ENCODE measurements around the gene TMEM161B. TPM values are rescaled to one million over a fixed set of nuclear protein-coding genes. Genes with fewer than 3 reads are reported as not detected.

Gene TMEM161B
- total and polyA plus RNA-seq, 2 donors (not counting 3 experiments of a cell fraction or from before 2014, with no cell fraction given): 5.3 to 11.6 TPM

DNA sequence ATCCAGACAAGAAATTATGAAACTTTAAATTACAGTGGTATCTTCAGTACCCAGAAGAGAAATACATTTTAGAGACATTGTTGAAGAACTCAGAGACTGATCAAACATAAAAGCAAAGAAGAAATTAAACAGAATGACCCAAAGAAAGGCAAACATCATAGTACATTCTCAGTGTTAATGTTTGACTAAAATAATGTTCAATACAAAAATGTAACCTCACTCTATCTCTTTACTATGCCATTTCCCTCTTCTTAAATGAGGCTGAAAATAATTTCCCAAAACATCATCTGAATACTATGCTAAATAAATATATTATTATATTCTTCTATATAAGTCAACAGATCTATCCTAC, 22.8 kb downstream of the TMEM161B start:
- no peak overlapping the region for H3K9ac ChIP-seq (replicated peaks; ENCODE audit: extremely low read depth, insufficient read depth, low read length)
- BruUV-seq (replicated peaks): no TSS peak
- peaks cover 3% of the 10 kb centered on the region for H4K20me1 ChIP-seq (replicated peaks; ENCODE audit: control insufficient read depth, extremely low read depth, insufficient read depth, low read length)
- no peaks in the 10 kb centered on the region for H3K36me3 ChIP-seq (ENCODE audit: control insufficient read depth in 2 of 2, extremely low read depth in 1 of 2, insufficient read depth in 2 of 2, low read length in 2 of 2)
- no peak overlapping the region for H2AFZ ChIP-seq (ENCODE audit: low read depth, low read length)
- DNase-seq (ENCODE audit: low read depth, low spot score): no peak
- dilution Hi-C loops (cut with MboI; ENCODE audit: extremely low pct_ligation_motif_present, low sequenced_read_pairs) (no loop called here), intact Hi-C loops (cut with micrococcal nuclease) (no loop called here)
- H3K4me1 ChIP-seq (ENCODE audit: control insufficient read depth, extremely low read depth, insufficient read depth, low read length): no peaks in the 10 kb centered on the region
- CTCF ChIA-PET: no interaction called here
- no peak for FAIRE-seq
- no peak overlapping the region for H3K4me3 ChIP-seq (replicated peaks in 1 of 3; ENCODE audit: insufficient read depth in 1 of 3, low read depth in 1 of 3, low read length in 3 of 3)
- TF ChIP-seq, protein P1, sequence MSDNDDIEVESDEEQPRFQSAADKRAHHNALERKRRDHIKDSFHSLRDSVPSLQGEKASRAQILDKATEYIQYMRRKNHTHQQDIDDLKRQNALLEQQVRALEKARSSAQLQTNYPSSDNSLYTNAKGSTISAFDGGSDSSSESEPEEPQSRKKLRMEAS (IDR thresholded peaks at IDR 0.05; ENCODE audit: insufficient read depth, insufficient read length): no peak
- TF ChIP-seq GATA2 (IDR thresholded peaks at IDR 0.05; ENCODE audit: insufficient read depth, insufficient read length, low read depth, low read length) (no peak), JUN (IDR thresholded peaks at IDR 0.05; ENCODE audit: borderline replicate concordance, insufficient read depth, insufficient read length, low read depth) (no peak), MYC (IDR thresholded peaks at IDR 0.05; ENCODE audit: low read depth, low read length) (no peak)
- no peak overlapping the region for H3K4me2 ChIP-seq (ENCODE audit: insufficient read depth, low read length)
- no peaks in the 10 kb centered on the region for H3K27me3 ChIP-seq (ENCODE audit: control insufficient read depth in 2 of 2, insufficient read depth in 2 of 2, low read length in 2 of 2)
- no peak overlapping the region for H3K27ac ChIP-seq (ENCODE audit: insufficient read depth, low read depth, low read length)
- no peaks in the 10 kb centered on the region for H3K9me1 ChIP-seq (replicated peaks; ENCODE audit: control insufficient read depth, extremely low read depth, insufficient read depth, low read length)
- POLR2A ChIA-PET: no interaction called here
- H3K79me2 ChIP-seq (ENCODE audit: control insufficient read depth, insufficient read depth, low read length): peaks cover 55% of the 10 kb centered on the region
- H3K9me3 ChIP-seq (replicated peaks; ENCODE audit: control insufficient read depth, insufficient read depth, low read length): no peaks in the 10 kb centered on the region

DNA sequence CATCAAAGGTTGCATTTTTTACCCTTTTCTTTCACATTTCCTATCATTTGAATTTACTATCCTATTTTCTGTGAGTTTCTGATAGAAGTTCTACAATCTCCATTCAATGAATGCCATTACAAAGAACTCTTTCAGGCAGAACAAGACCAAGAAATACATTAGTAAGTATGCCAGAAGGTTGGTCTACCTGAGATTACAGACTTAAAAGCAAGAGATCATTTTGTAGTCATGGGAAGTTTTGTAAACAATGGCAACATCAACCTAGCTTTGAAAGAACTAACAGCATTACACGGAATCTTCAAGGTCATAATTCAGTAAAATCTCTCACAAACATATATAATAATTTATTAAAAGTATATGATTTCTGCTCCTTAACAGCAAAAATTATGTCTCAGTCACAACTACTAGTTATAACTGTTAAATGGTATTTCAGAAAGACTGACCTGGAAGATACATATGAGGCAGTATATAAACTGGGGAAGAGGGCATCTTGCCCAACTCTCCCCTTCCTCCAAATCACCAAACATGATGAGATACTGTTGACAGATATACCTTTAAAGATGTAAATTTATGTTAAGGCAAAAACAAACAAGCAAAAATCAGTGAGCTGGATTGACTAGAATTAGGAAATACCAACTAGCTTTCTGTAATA, 23.3 kb downstream of the TMEM161B start:
- Histone ChIP-seq H3K9me3 (replicated peaks; ENCODE audit: control insufficient read depth, insufficient read depth, low read length) (no peaks in the 10 kb centered on the region), H3K4me1 (ENCODE audit: control insufficient read depth, extremely low read depth, insufficient read depth, low read length) (no peaks in the 10 kb centered on the region), H3K4me2 (ENCODE audit: insufficient read depth, low read length) (no peak overlapping the region), H3K36me3 (ENCODE audit: control insufficient read depth in 2 of 2, extremely low read depth in 1 of 2, insufficient read depth in 2 of 2, low read length in 2 of 2) (no peaks in the 10 kb centered on the region), H3K27me3 (ENCODE audit: control insufficient read depth in 2 of 2, insufficient read depth in 2 of 2, low read length in 2 of 2) (no peaks in the 10 kb centered on the region), H2AFZ (ENCODE audit: low read depth, low read length) (no peak overlapping the region), H3K4me3 (replicated peaks in 1 of 3; ENCODE audit: insufficient read depth in 1 of 3, low read depth in 1 of 3, low read length in 3 of 3) (no peak overlapping the region), H3K27ac (ENCODE audit: insufficient read depth, low read depth, low read length) (no peak overlapping the region), H3K79me2 (ENCODE audit: control insufficient read depth, insufficient read depth, low read length) (peaks cover 50% of the 10 kb centered on the region), H3K9ac (replicated peaks; ENCODE audit: extremely low read depth, insufficient read depth, low read length) (no peak overlapping the region), H3K9me1 (replicated peaks; ENCODE audit: control insufficient read depth, extremely low read depth, insufficient read depth, low read length) (no peaks in the 10 kb centered on the region), H4K20me1 (replicated peaks; ENCODE audit: control insufficient read depth, extremely low read depth, insufficient read depth, low read length) (peaks cover 2% of the 10 kb centered on the region)
- BruUV-seq (replicated peaks): no TSS peak
- TF ChIP-seq, protein P1 (IDR thresholded peaks at IDR 0.05; ENCODE audit: insufficient read depth, insufficient read length): no peak
- TF ChIP-seq EZH2 (IDR thresholded peaks at IDR 0.05; ENCODE audit: borderline replicate concordance, low read depth, low read length, severe bottlenecking) (no peak), JUN (IDR thresholded peaks at IDR 0.05; ENCODE audit: borderline replicate concordance, insufficient read depth, insufficient read length, low read depth) (no peak), FOS (IDR thresholded peaks at IDR 0.05; ENCODE audit: borderline replicate concordance, insufficient read depth, low read length) (no peak), MYC (IDR thresholded peaks at IDR 0.05; ENCODE audit: low read depth, low read length) (no peak), POLR2AphosphoS5 (IDR thresholded peaks at IDR 0.05; ENCODE audit: insufficient read depth, low read depth, low read length) (no peak), POLR2A (IDR thresholded peaks at IDR 0.05; ENCODE audit: low read depth, low read length) (no peak), GATA2 (IDR thresholded peaks at IDR 0.05; ENCODE audit: insufficient read depth, insufficient read length, low read depth, low read length) (no peak)
- TF ChIP-seq, protein P2, sequence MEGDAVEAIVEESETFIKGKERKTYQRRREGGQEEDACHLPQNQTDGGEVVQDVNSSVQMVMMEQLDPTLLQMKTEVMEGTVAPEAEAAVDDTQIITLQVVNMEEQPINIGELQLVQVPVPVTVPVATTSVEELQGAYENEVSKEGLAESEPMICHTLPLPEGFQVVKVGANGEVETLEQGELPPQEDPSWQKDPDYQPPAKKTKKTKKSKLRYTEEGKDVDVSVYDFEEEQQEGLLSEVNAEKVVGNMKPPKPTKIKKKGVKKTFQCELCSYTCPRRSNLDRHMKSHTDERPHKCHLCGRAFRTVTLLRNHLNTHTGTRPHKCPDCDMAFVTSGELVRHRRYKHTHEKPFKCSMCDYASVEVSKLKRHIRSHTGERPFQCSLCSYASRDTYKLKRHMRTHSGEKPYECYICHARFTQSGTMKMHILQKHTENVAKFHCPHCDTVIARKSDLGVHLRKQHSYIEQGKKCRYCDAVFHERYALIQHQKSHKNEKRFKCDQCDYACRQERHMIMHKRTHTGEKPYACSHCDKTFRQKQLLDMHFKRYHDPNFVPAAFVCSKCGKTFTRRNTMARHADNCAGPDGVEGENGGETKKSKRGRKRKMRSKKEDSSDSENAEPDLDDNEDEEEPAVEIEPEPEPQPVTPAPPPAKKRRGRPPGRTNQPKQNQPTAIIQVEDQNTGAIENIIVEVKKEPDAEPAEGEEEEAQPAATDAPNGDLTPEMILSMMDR (IDR thresholded peaks at IDR 0.05; ENCODE audit: extremely low read depth in 1 of 2, insufficient read depth in 1 of 2, low read depth in 1 of 2, low read length in 2 of 2): no peak
- intact Hi-C loops (cut with micrococcal nuclease): no loop called here
- POLR2A ChIA-PET: no interaction called here
- FAIRE-seq (no peak), DNase-seq (ENCODE audit: low read depth, low spot score) (no peak)
- CTCF ChIA-PET: no interaction called here
- dilution Hi-C loops (cut with MboI; ENCODE audit: extremely low pct_ligation_motif_present, low sequenced_read_pairs): no loop called here

Measured in endothelial cell of umbilical vein (primary cell).